ENCODE measurements around the gene NRXN3.
A peak's percentile ranks its signal among the peaks of the same experiment; 100 is the strongest.

Gene NRXN3

GRCh38 chr14:78605897-78606500 lies 435.8 kb downstream of the NRXN3 start:
- peak overlapping the region in 3 of 11 experiments; percentile 34 to 69 (median 42); a peak in 4 of 22 replicates for H3K27ac ChIP-seq
- no peaks in the 10 kb centered on the region for H3K9me3 ChIP-seq (replicated peaks in 1 of 11)
- TF ChIP-seq Cebpa-rat (IDR thresholded peaks at IDR 0.05) = no peak
- H3K36me3 ChIP-seq = no peaks in the 10 kb centered on the region
- no peak overlapping the region for H3K9ac ChIP-seq
- H3K4me3 ChIP-seq = no peak overlapping the region
- peaks cover 5 to 37% (median 10%) of the 10 kb centered on the region in 10 experiments; a peak in 17 of 20 replicates for H3K4me1 ChIP-seq
- peak overlapping the region in 10 of 11 experiments; percentile 7 to 64 (median 26); a peak in 15 of 22 replicates for H3K4me2 ChIP-seq
- H3K27me3 ChIP-seq = no peaks in the 10 kb centered on the region
- H4K20me1 ChIP-seq = 0 out of 22 replicates have a peak, but pooled peaks cover 0 to 2% (median 0%) of the 10 kb centered on the region in 11 experiments

GRCh38 chr14:78608998-78609787 lies 439.0 kb downstream of the NRXN3 start:
- Histone ChIP-seq H3K27ac (no peak overlapping the region; a peak in 1 of 22 replicates), H3K4me1 (peaks cover 5 to 37% (median 10%) of the 10 kb centered on the region in 10 experiments; a peak in 17 of 20 replicates), H3K36me3 (no peaks in the 10 kb centered on the region), H3K9ac (no peak overlapping the region), H3K4me2 (peak overlapping the region in 2 of 11 experiments; percentile 19 to 51; a peak in 3 of 22 replicates), H3K4me3 (no peak overlapping the region), H3K27me3 (no peaks in the 10 kb centered on the region), H3K9me3 (replicated peaks in 1 of 11) (no peaks in the 10 kb centered on the region), H4K20me1 (0 out of 22 replicates have a peak, but pooled peaks cover 0 to 3% (median 0%) of the 10 kb centered on the region in 11 experiments)
- TF ChIP-seq Cebpa-rat (IDR thresholded peaks at IDR 0.05) = no peak

GRCh38 chr14:78610994-78611393 lies 440.8 kb downstream of the NRXN3 start:
- Histone ChIP-seq H3K4me1 (peaks cover 5 to 22% (median 7%) of the 10 kb centered on the region in 10 experiments; a peak in 17 of 20 replicates), H3K36me3 (no peaks in the 10 kb centered on the region), H3K4me3 (no peak overlapping the region), H3K27ac (no peak overlapping the region), H3K9me3 (replicated peaks in 1 of 11) (no peaks in the 10 kb centered on the region), H3K27me3 (no peaks in the 10 kb centered on the region), H4K20me1 (0 out of 22 replicates have a peak, but pooled peaks cover 0 to 3% (median 0%) of the 10 kb centered on the region in 11 experiments), H3K9ac (no peak overlapping the region), H3K4me2 (no peak overlapping the region)
- no peak for TF ChIP-seq Cebpa-rat (IDR thresholded peaks at IDR 0.05)

DNA sequence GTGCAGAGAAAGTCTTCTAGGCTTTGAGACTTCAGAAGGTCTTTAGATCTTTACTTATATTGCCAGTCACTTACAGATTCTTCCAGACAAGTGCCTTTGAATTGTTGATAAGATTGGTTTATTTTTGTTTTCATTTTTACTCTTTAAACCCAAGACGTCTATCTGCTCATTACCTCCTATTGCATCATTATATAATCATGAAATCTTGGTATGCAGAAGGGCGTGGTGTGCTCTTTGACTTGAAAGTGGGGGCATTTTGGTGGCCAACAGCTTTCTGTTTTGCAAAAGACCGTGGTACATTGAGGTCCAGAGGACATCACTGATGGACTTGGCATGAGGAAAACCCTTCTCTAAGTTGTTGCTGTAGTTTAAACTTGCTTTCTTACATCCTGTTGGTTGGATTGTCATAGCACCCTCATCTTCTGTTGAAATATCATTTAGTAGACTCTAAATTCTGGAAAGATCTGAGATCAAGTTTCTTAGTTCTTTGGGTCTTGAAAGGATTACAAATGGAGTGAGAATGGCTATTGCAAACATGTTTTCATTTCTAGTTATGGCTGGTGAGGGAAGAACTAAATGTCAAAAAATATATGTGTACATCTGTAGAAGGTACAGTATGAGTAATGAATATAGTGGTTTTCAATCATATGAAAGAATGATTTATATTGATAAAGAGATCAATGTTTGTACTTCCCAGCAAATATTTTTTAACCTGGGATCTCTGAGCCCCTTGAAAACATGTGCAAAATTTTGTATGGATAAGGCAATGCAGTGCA lies 441.8 kb downstream of the NRXN3 start:
- Histone ChIP-seq H3K4me1 (peaks cover 0 to 12% (median 0%) of the 10 kb centered on the region in 10 experiments; a peak in 4 of 20 replicates), H3K27ac (no peak overlapping the region), H3K27me3 (no peaks in the 10 kb centered on the region), H3K4me3 (no peak overlapping the region), H4K20me1 (0 out of 22 replicates have a peak, but pooled peaks cover 0 to 3% (median 0%) of the 10 kb centered on the region in 11 experiments), H3K36me3 (no peaks in the 10 kb centered on the region), H3K4me2 (no peak overlapping the region), H3K9ac (no peak overlapping the region), H3K9me3 (replicated peaks in 1 of 11) (no peaks in the 10 kb centered on the region)
- TF ChIP-seq Cebpa-rat (IDR thresholded peaks at IDR 0.05) = no peak

DNA sequence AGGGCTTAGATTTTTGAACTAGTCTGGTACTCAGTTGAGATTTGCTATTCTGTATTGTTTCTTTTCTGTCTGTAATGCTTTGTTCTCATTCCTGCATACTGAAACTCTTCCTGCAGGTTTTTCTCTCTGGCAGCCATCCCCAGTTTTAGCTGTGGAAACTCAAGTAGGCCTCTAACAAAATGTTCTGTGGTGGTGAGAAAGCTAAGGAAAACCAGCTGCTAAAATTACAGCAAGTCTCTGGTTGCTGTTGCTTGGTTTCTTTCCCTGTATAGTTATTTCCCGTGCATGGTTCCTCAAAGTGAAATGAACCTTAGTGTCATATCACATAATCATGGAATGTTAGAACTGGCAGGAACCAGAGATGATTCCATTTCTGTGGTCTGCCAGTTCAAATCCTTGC lies 442.5 kb downstream of the NRXN3 start:
- H3K4me3 ChIP-seq = no peak overlapping the region
- H4K20me1 ChIP-seq = 0 out of 22 replicates have a peak, but pooled peaks cover 0 to 3% (median 0%) of the 10 kb centered on the region in 11 experiments
- no peak overlapping the region for H3K9ac ChIP-seq
- TF ChIP-seq Cebpa-rat (IDR thresholded peaks at IDR 0.05) = no peak
- no peaks in the 10 kb centered on the region for H3K27me3 ChIP-seq
- peaks cover 0 to 8% (median 0%) of the 10 kb centered on the region in 10 experiments; a peak in 2 of 20 replicates for H3K4me1 ChIP-seq
- no peaks in the 10 kb centered on the region for H3K9me3 ChIP-seq (replicated peaks in 1 of 11)
- H3K36me3 ChIP-seq = no peaks in the 10 kb centered on the region
- no peak overlapping the region for H3K4me2 ChIP-seq
- H3K27ac ChIP-seq = no peak overlapping the region

- Histone ChIP-seq H3K27me3 (no peaks in the 10 kb centered on the region), H3K4me2 (no peak overlapping the region)
- no peak for TF ChIP-seq Cebpa-rat (IDR thresholded peaks at IDR 0.05)
These were observed 444.4 kb downstream of the NRXN3 start for GRCh38 chr14:78614593-78614992.

DNA sequence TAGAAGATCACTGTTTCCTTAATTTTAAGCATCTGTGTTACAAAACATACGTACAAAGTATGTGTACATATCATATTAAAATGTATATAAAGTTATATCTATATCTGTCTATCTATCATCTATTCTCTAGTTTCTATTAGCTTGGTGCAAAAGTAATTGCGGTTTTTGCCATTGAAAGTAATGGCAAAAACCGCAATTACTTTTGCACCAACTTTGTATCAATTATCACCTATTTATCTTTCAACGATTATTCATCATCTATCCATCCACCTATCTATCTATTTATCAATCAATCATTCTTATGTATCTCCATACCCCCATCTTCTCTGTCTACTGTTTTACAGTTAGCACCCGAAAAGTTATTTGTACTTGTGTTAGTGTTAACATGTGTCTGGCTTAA lies 447.6 kb downstream of the NRXN3 start:
- H3K9me3 ChIP-seq (replicated peaks in 1 of 11) = no peaks in the 10 kb centered on the region
- no peaks in the 10 kb centered on the region for H3K4me1 ChIP-seq
- H3K27ac ChIP-seq = no peak overlapping the region
- no peak overlapping the region for H3K9ac ChIP-seq
- no peak overlapping the region for H3K4me3 ChIP-seq
- no peaks in the 10 kb centered on the region for H3K36me3 ChIP-seq
- no peaks in the 10 kb centered on the region for H3K27me3 ChIP-seq
- no peak overlapping the region for H3K4me2 ChIP-seq
- no peak for TF ChIP-seq Cebpa-rat (IDR thresholded peaks at IDR 0.05)
- no peaks in the 10 kb centered on the region for H4K20me1 ChIP-seq

More at GRCh38 chr14:78614593-78614992, 444.4 kb downstream of the NRXN3 start:
- no peaks in the 10 kb centered on the region for H3K9me3 ChIP-seq (replicated peaks in 1 of 11)
- H3K4me3 ChIP-seq = no peak overlapping the region
- H3K27ac ChIP-seq = no peak overlapping the region
- 0 out of 22 replicates have a peak, but pooled peaks cover 0 to 3% (median 0%) of the 10 kb centered on the region in 11 experiments for H4K20me1 ChIP-seq
- no peaks in the 10 kb centered on the region for H3K4me1 ChIP-seq
- H3K9ac ChIP-seq = no peak overlapping the region
- no peaks in the 10 kb centered on the region for H3K36me3 ChIP-seq

DNA sequence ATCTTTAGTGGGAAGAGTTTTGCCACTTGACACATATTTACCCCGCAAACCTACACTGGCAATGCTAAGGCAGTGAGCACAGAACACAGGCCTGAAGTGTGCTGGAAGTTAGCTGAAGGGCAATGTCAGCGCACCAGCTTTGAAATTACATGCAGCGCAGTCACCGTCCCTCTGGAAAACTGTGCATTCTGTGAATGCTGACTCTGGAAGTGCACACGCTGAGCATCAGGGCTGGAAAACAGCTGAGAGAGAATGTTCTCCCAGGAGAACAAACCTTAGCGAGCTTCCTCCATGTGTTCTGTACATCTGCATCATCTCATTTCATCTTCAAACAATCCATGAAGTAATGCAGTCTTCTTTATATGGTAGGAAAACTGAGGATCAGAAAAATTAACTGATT lies 448.2 kb downstream of the NRXN3 start:
- Histone ChIP-seq H3K36me3 (no peaks in the 10 kb centered on the region), H3K27ac (no peak overlapping the region), H3K4me2 (no peak overlapping the region), H3K4me3 (no peak overlapping the region), H3K4me1 (no peaks in the 10 kb centered on the region), H3K9me3 (replicated peaks in 1 of 11) (no peaks in the 10 kb centered on the region), H3K27me3 (no peaks in the 10 kb centered on the region), H3K9ac (no peak overlapping the region), H4K20me1 (no peaks in the 10 kb centered on the region)
- no peak for TF ChIP-seq Cebpa-rat (IDR thresholded peaks at IDR 0.05)

DNA sequence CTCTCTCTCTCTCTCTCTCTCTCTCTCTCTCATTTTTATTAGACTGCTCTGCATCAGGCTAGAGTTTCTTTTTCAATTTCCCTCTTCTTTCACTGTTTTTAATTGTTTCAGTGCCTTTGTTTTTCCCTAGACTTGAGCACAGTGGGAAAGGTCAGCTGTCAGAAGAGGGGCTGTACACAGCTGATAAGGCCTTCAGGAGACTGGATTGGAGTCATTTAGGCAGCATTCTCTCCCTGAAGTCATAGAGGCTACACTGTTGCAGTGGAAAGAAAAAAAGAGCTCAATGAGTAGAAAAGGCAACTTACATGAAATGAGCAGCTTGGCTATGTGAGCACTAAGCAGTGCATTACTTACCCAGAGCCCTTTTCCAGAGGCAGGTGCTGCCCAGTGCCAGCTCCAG lies 456.9 kb downstream of the NRXN3 start:
- Histone ChIP-seq H3K4me2 (no peak overlapping the region), H3K4me3 (no peak overlapping the region), H3K36me3 (no peaks in the 10 kb centered on the region), H3K4me1 (no peaks in the 10 kb centered on the region), H4K20me1 (no peaks in the 10 kb centered on the region), H3K27ac (no peak overlapping the region), H3K9me3 (replicated peaks in 1 of 11) (no peaks in the 10 kb centered on the region), H3K9ac (no peak overlapping the region), H3K27me3 (no peaks in the 10 kb centered on the region)
- TF ChIP-seq Cebpa-rat (IDR thresholded peaks at IDR 0.05) = no peak

Data from BLaER1 treated with 17β-estradiol and CSF1 and Interleukin-3, amounts not matched to agents 10 nM and 100 nM (cell line).